H1 (cell line): Measurements from ENCODE around the gene FAU. TPM values are rescaled to one million over a fixed set of nuclear protein-coding genes. Genes with fewer than 3 reads are reported as not detected.

Experiments
- ASH2L ChIP-seq: fragments of 200-600, 300-600 bp; sonication (generic); IDR thresholded peaks from one replicate; pipeline ENCODE4 v1.7.1; 2017; ENCODE audit warnings: low read length
- CBX5 ChIP-seq: fragments of 300-800, 300-1000 bp; sonication (generic); IDR thresholded peaks from 2 replicates; pipeline ENCODE4 v1.7.1; 2016; ENCODE audit warnings: antibody characterized with exemption, low read length, low read depth
- CBX8 ChIP-seq: fragments of 300-800, 300-1000 bp; sonication (generic); IDR thresholded peaks from 2 replicates; pipeline ENCODE4 v1.7.1; 2016; ENCODE audit warnings: low read depth, low read length, borderline replicate concordance
- CHD7 ChIP-seq: fragments of 300-600 bp; sonication (generic); IDR thresholded peaks from 2 replicates; pipeline ENCODE4 v1.7.1; 2012; ENCODE audit warnings: low read length, moderate library complexity, mild to moderate bottlenecking, inconsistent platforms; ENCODE audit not compliant: insufficient replicate concordance
- CREB1 ChIP-seq: IDR thresholded peaks from 2 replicates; pipeline ENCODE4 v1.6.1; 2012; ENCODE audit warnings: inconsistent platforms
- GTF2F1 ChIP-seq: IDR thresholded peaks from 2 replicates; pipeline ENCODE4 v1.6.1; 2012; ENCODE audit warnings: low read depth, low read length, improper control_type of control experiment, borderline replicate concordance
- KDM4A ChIP-seq: IDR thresholded peaks from one replicate; pipeline ENCODE4 v1.7.1; 2012; ENCODE audit warnings: low read depth, mild to moderate bottlenecking, moderate library complexity, low read length, inconsistent platforms; ENCODE audit not compliant: severe bottlenecking
- SIX5 ChIP-seq: IDR thresholded peaks from 2 replicates; pipeline ENCODE4 v1.6.1; 2011; ENCODE audit warnings: mild to moderate bottlenecking, low read depth, low read length
- SP4 ChIP-seq: IDR thresholded peaks from 2 replicates; pipeline ENCODE4 v1.6.1; 2012; ENCODE audit warnings: low read length, inconsistent platforms
- SRF ChIP-seq: IDR thresholded peaks from 2 replicates; pipeline ENCODE4 v1.6.1; 2011; ENCODE audit warnings: mild to moderate bottlenecking, low read depth, low read length, moderate library complexity
- ZNF274 ChIP-seq: IDR thresholded peaks from 2 replicates; pipeline ENCODE4 v1.7.0; 2012; ENCODE audit warnings: low read length, borderline replicate concordance; ENCODE audit errors: extremely low read depth
- polyA plus RNA-seq, 7 experiments: library from polyadenylated mRNA; depleted of rRNA in 3 of 7; stranded (reverse) in 5 of 7; unstranded in 2 of 7; fragments of >200 nt in 5 of 7; fragments of 200-250 nt in 2 of 7; gene quantifications; 1 replicate in 5 of 7; 2 replicates in 1 of 7; 4 replicates in 1 of 7; pipeline versions ENCODE4 v1.2.1 to v1.2.3, GENCODE V29; 2011 to 2013; ENCODE audit warnings: missing spikeins in 2 of 7, mixed read lengths in 2 of 7
- total RNA-seq: library from RNA; stranded (reverse); fragmentation: NEBNext Ultra II Directional; extraction: Animal tissue kit (Norgen Biotek cat#: 25700); gene quantifications from 2 replicates; pipeline ENCODE4 v1.2.1, GENCODE V29; 2021

Gene FAU
- total and polyA plus RNA-seq, 2 of the 8 experiments (the other 6 are each of a cell fraction or from before 2014, with no cell fraction given): 826 to 896 TPM

DNA sequence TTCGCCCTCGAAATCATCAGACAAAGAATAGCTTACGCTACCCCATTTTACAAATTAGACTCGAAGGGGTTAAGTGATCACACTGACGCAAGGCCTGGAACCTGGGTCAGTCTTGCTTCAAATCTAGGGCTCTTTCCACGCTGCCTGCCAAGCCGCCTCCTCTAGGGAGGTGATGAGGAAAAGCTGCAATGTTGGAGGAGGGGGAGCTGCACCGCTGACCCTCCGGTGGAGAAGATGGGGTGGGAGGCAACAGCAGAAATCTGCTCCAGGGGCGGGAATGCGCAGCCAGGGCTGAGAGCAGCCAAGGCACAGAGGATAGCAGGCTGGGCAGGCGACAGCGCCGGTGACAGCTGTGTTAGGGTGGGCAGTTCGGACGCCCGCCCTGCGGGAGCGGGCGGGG, 11.8 kb upstream of the FAU start (continued):
- TF ChIP-seq CHD7 (no peak), SIX5 (no peak), ZNF274 (no peak), ASH2L (no peak), SRF (no peak), GTF2F1 (no peak), CBX8 (no peak), SP4 (no peak), KDM4A (no peak), CREB1 (no peak), CBX5 (no peak)
